ENCODE measurements around the gene HES2.
A peak's percentile ranks its signal among the peaks of the same experiment; 100 is the strongest.
"Not testable (repeated sequence)": the region's sequence is repeated elsewhere in the genome, so short reads cannot be mapped to it uniquely, and the experiment has no call there.

The HES2 gene

DNA sequence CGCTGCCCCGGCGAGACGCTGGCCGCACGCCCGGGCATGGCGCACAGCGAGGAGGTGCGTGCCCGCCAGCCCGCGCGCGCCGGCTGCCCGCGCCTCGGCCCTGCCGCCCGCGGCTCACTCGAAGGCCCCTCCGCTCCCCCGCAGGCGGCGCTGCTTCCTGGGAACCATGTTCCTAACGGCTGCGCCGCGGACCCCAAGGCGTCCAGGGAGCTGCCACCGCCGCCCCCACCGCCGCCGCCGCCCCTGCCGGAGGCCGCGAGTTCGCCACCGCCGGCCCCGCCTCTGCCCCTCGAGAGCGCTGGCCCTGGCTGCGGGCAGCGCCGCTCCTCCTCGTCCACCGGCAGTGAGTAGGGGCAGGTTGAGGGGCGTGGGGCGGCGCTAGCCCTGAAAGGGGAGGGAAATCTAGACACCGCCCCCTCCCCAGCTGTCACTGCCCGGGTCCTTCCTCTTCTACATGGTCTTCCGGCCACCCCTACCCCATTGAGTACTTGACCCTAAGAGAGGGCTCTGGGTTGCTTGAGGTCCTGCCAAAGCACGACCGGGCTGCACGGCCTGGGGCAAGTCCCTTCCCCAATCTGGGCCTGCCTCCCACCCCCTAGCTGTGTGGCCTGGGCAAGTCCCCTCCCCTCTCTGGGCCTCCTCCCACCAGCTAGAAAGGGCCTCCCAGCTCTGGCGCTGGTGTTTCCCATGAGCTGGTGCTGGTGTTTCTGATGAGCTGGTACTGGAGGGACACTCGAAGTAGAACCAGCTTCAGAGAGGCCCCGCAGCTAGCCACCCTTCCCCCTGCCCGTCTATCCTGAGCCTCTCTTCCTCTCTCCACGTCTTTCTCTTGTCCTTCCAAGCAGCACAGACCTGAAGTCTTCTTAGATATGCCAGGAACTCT is 29.3 kb upstream of the HES2 start:
- no peak overlapping the region for H3K4me3 ChIP-seq (ENCODE audit: low read depth, low read length)
- H3K27me3 ChIP-seq (replicated peaks): peaks cover 70% of the 10 kb centered on the region
- TF ChIP-seq, protein P1, sequence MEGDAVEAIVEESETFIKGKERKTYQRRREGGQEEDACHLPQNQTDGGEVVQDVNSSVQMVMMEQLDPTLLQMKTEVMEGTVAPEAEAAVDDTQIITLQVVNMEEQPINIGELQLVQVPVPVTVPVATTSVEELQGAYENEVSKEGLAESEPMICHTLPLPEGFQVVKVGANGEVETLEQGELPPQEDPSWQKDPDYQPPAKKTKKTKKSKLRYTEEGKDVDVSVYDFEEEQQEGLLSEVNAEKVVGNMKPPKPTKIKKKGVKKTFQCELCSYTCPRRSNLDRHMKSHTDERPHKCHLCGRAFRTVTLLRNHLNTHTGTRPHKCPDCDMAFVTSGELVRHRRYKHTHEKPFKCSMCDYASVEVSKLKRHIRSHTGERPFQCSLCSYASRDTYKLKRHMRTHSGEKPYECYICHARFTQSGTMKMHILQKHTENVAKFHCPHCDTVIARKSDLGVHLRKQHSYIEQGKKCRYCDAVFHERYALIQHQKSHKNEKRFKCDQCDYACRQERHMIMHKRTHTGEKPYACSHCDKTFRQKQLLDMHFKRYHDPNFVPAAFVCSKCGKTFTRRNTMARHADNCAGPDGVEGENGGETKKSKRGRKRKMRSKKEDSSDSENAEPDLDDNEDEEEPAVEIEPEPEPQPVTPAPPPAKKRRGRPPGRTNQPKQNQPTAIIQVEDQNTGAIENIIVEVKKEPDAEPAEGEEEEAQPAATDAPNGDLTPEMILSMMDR (IDR thresholded peaks at IDR 0.05; ENCODE audit: low read depth, low read length, missing control alignments): peak; percentile 21
- DNase-seq: no peak
- no peak overlapping the region for H3K27ac ChIP-seq
- in situ Hi-C loops (cut with HindIII; ENCODE audit: low pct_ligation_motif_present, low sequenced_read_pairs): no loop called here
- no peaks in the 10 kb centered on the region for H3K36me3 ChIP-seq (replicated peaks)

DNA sequence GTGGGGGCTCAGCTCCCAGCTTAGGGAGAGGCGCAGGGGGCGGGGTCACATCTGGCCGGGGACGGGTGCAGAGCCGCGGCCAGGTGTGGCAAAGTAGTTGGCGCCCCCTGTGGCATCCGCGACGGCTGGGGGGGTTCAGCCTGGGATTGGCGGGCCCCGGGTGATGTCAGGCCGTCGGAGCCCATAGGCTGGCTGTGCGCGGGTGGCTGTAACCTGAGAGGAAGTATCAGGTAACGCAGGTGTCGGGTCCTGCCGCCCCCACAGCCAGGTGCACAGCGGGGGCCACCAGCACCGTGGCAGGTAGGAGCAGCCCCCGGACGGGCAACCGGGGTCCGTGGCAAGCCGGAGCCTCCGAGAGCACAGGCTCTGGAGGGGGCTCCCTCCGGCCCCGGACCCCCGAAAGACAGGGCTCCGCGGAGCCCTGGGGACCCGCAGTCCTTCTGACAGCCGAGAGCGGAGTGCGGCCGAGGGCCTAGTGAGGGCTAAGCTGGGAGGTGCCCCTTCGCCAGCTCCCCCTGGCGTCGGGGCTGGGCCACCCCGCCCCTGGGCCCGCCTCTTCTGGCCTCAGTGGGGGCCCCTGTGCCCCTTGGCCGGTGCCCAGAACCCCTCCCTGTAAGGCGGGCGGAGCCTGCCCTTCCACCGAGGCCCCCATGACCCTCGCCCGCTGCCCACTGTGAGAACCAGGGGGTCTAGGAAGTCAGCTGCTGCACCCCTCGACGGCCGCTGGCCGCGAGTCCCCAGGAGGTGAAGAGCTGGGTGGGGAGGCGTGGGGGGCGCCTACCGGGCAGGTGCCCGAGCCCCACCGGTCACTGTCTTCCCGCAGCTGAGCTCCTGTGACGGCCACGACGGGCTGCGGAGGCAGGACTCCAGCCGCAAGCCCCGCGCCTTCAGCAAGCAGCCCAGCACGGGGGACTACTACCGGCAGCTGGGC is 28.4 kb upstream of the HES2 start:
- TF ChIP-seq, protein P1 (IDR thresholded peaks at IDR 0.05; ENCODE audit: low read depth, low read length, missing control alignments): peak; percentile 20
- no peaks in the 10 kb centered on the region for H3K36me3 ChIP-seq (replicated peaks)
- in situ Hi-C loops (cut with HindIII; ENCODE audit: low pct_ligation_motif_present, low sequenced_read_pairs): no loop called here
- H3K27me3 ChIP-seq (replicated peaks): peaks cover 61% of the 10 kb centered on the region
- H3K4me3 ChIP-seq (ENCODE audit: low read depth, low read length): no peak overlapping the region
- no peak overlapping the region for H3K27ac ChIP-seq
- DNase-seq: no peak

DNA sequence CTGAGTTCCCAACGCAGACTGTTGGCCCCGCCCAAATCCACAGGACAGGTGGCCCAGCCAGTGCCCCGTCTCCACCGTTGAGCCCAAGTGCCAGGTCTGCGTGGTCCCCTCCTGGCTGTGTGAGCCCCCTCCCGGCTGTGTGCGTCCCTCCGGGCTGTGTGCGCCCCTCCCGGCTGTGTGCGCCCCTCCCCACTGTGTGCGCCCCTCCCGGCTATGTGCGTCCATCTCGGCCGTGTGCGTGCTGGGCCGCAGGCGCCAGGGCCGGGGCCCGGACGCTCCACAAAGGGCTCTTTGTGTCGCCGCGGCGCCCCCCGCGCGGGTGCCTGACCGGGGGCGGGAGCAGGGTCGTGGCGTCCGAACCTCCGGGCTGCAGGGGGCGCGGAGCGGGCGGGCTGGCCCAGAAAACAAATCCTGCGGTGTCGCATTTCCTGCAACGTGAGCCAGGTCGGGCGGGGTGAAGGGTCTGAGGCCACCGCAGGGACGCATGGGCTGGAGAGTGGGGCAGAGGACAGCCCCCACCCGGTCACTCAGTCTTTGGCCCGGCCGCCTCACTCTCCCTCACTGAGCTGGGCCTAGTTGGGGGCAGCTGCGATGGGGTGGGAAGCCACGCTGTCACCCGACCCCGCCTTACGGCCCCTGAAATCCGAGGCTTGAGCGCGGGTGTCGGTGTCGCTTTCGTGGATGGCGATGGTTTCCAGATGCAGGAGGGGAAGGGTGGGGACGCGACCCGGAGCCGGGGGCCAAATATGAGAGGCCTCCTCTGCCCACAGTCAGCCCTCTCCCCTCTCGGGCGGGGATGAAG is 27.5 kb upstream of the HES2 start:
- Histone ChIP-seq H3K27ac (no peak overlapping the region), H3K4me3 (ENCODE audit: low read depth, low read length) (no peak overlapping the region), H3K36me3 (replicated peaks) (no peaks in the 10 kb centered on the region), H3K27me3 (replicated peaks) (peaks cover 54% of the 10 kb centered on the region)
- in situ Hi-C loops (cut with HindIII; ENCODE audit: low pct_ligation_motif_present, low sequenced_read_pairs): no loop called here
- DNase-seq: no peak
- TF ChIP-seq, protein P1 (IDR thresholded peaks at IDR 0.05; ENCODE audit: low read depth, low read length, missing control alignments): no peak

- peaks cover 51% of the 10 kb centered on the region for H3K27me3 ChIP-seq (replicated peaks)
- DNase-seq: no peak
- no peaks in the 10 kb centered on the region for H3K36me3 ChIP-seq (replicated peaks)
- TF ChIP-seq, protein P1 (IDR thresholded peaks at IDR 0.05; ENCODE audit: low read depth, low read length, missing control alignments): no peak
- in situ Hi-C loops (cut with HindIII; ENCODE audit: low pct_ligation_motif_present, low sequenced_read_pairs): no loop called here
- H3K4me3 ChIP-seq (ENCODE audit: low read depth, low read length): no peak overlapping the region
- no peak overlapping the region for H3K27ac ChIP-seq
These were observed 26.9 kb upstream of the HES2 start for GRCh38 chr1:6446665-6447015.

DNA sequence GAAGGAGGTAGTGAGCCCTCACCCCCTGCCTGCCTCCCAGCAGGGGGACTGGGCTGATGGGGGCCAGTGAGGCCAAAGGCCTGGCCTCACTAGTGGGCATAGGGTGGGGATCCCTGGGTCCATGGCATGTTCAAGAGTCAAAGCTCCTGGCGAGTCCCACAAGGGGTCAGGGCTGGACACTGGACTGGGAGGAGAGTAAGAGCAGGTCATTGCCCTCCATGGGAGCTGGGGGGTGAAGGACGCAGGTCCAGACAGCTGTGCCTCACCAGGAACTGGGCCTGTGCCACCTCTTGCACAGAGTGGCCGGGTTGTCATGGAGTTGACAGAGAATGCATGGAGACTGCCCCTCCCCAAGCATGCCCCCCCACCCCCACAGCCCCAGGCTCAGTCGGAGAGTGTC is 26.2 kb upstream of the HES2 start:
- in situ Hi-C loops (cut with HindIII; ENCODE audit: low pct_ligation_motif_present, low sequenced_read_pairs); H3K27ac ChIP-seq; H3K36me3 ChIP-seq (replicated peaks); H3K4me3 ChIP-seq (ENCODE audit: low read depth, low read length); DNase-seq: not testable (repeated sequence)
- peaks cover 48% of the 10 kb centered on the region for H3K27me3 ChIP-seq (replicated peaks)
